GM19372 (cell line): ENCODE data around the gene CEBPE.
"Not testable (repeated sequence)": the region's sequence is repeated elsewhere in the genome, so short reads cannot be mapped to it uniquely, and the experiment has no call there.

ENCODE experiments used
- ATAC-seq: cut with Tn5 transposase; IDR thresholded peaks from one replicate; pipeline ENCODE4 v1.9.1; 2021; ENCODE audit warnings: mild to moderate bottlenecking, low read depth, moderate library complexity; ENCODE audit not compliant: unreplicated experiment

CEBPE gene

DNA sequence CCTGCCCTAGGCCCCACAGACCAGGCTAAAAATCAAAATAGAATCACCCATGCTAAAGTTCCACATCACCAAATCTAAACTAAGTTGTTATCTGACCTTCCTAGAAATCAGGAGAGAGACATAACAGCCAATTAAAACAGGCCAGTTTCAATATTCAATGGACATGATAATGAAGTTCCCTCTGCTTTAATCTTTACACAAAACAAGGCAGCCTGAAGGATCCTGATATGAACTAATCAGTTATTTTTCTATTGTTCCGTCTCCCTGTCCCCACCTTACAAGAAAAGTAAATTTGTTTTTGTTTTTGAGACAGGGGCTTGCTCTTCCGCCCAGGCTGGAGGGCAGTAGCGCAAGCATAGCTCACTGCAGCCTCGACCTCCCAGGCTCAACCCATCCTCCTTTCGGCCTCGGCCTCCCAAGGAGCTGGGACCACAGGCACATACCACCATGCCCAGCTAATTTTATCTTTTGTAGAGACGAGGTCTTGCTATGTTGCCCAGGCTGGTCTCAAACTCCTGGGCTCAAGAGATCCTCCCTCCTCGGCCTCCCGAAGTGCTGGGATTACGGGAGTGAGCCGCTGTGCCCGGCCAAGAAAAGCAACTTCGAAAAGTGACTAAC is 5.4 kb upstream of the CEBPE start:
- no peak for ATAC-seq

- ATAC-seq = no peak
These were observed 4.4 kb upstream of the CEBPE start for GRCh38 chr14:23123419-23123818.

- ATAC-seq = no peak
These were observed 3.0 kb upstream of the CEBPE start for GRCh38 chr14:23122086-23122485.

GRCh38 chr14:23121361-23121771 is 2.3 kb upstream of the CEBPE start:
- ATAC-seq = no peak

- ATAC-seq = peak; percentile 70
These were observed 1.6 kb upstream of the CEBPE start for GRCh38 chr14:23120541-23121251.

- no peak for ATAC-seq
These were observed 590 bp upstream of the CEBPE start for GRCh38 chr14:23119363-23120327.

- ATAC-seq = no peak
These were observed 1.6 kb downstream of the CEBPE start for GRCh38 chr14:23117371-23118020.

DNA sequence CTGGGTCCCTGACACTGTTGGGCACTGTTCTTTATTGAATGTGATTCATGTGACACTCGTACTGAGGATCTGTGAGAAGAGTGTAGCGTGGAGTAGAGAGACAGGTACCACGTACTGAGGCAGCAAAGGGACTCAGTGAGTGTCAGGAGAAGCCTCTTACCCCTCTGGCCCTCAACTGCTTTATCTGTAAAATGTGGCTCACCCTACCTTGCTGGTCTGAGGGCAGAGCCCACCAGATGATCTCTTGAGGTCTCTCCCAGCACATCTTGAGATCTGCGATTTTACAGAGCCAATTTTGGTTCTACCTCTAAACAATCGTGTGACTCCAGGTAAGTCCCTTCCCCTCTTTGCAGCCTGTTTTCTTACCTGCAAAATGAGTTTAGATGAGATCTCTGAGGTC is 3.1 kb downstream of the CEBPE start:
- no peak for ATAC-seq

GRCh38 chr14:23115039-23115731 is 3.9 kb downstream of the CEBPE start:
- ATAC-seq = no peak

DNA sequence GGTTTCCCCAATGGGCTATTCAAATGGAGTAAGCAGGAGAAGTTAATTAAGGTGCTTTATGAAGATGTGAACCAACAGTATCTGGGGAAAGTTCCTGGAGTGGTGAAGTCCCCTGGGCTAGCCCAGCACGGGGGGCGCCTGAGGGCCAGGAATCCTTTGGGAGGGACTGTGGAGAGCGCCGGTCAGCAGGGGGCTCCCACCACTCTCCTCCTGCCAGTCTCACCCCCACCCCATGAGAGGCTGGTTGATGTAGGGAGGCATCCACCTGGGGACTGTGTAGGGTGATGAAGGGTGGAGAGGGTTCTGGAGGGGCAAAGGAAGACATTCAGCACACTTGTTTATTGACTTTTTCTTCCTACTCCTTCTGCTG is 4.4 kb downstream of the CEBPE start:
- no peak for ATAC-seq

DNA sequence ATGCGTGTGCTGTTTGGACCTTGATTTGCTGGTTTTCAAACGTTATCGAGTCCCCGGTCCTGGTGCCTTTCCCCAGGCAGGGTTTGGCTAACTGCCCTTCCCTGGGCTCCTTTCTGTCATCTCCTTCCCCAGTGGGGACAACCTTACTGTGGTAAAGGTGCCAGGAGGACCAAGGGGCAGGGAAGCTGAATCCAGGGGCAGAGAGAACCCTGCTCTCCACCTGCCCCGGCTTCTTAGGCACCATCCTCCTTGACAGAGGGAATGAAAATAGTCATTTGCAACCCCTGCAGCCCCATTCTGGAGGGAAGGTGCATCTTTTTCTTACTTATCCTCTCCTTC is 5.0 kb downstream of the CEBPE start:
- ATAC-seq = no peak

GRCh38 chr14:23113431-23114119 is 5.5 kb downstream of the CEBPE start:
- ATAC-seq = no peak

- no peak for ATAC-seq
These were observed 6.5 kb downstream of the CEBPE start for GRCh38 chr14:23112359-23113178.

GRCh38 chr14:23110579-23111365 is 8.3 kb downstream of the CEBPE start:
- no peak for ATAC-seq

DNA sequence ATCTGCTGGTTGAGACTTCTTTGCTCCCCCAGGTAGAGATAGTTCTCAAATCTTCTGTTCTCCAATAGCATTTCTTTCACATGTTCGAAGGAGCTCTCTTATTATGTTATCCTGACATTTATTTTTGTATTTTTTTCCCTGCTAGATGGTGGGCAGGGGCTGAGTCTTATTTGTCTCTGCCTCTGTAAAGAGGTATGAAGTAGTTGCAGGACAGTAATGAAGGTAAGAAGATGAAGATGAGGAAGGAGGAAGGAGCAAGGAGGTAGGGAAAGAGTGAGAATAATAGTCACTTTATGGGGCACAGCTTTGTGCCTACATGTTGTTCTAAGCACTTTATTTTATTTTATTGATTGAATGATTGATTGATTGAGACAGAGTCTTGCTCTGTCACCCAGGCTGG is 9.3 kb downstream of the CEBPE start:
- ATAC-seq = no peak

GRCh38 chr14:23108169-23108568 is 10.9 kb downstream of the CEBPE start:
- not testable (repeated sequence) for ATAC-seq

GRCh38 chr14:23107620-23108019 is 11.4 kb downstream of the CEBPE start:
- not testable (repeated sequence) for ATAC-seq

DNA sequence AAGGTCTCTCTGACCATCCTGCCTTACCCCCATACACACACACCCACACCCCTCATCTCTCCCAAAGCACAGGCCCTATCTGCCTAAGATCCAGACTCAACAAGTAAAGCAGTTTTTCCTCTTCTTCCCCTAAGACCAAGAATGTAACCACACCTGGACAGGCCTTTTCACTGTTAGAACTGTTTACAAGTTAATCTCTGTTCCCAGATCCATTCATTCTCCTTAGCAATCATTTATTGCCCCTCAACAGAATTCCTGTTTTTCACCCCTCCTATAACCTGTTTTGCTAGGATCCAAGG is 12.4 kb downstream of the CEBPE start:
- no peak for ATAC-seq
